Middle frontal gyrus (tissue), 1 donor: ENCODE data around the gene NRAP.
"Not testable (repeated sequence)": the region's sequence is repeated elsewhere in the genome, so short reads cannot be mapped to it uniquely, and the experiment has no call there.

Experiments used
- DNase-seq: peaks from one replicate; pipeline ENCODE4 v3.0.0-alpha.2; 2015; ENCODE audit warnings: low spot score; ENCODE audit errors: extremely low spot score

NRAP gene

DNA sequence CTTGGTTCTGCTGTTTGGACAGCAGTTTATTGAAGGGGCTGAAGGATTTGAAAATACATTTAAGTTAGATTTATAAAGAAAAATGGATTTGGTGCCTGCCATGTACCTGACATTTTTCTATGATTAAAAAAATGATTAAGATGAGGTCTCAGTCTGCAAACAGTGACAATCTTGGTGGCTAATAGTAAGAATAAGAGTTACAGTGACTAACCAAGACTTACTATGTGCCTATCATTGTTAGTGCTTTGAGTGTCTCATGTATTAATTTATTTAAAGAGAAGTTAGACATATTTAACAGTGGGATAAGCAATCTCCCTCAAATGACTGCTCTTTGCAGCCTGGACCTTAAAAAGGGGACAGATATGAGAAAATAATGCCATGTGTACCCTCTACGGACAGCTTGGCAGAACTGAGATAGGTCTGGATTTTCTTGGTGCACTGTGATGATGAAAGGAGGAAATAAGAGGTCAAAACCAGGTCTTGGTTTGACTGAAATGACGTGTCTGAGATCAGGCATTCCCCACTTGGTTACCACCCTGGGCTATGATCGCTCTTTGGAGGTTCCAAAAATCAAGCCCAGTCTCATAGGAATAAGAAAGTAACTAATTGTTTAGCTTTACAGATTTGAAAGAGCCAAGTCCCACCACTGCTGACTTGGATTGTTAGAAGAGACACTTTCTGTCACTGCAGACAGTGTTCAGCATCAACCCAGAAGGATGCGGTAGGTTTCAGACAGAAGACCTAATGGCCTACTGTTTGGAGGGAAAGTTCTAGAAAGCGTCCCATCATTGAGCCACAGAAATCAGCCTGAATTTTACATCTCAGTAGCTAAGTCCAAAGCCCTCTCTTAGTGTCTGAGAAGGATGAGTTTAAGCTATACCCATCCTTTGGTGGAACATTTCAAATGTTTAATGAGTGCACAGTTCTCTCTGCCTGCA lies 18.0 kb upstream of the NRAP start:
- no peak for DNase-seq

DNA sequence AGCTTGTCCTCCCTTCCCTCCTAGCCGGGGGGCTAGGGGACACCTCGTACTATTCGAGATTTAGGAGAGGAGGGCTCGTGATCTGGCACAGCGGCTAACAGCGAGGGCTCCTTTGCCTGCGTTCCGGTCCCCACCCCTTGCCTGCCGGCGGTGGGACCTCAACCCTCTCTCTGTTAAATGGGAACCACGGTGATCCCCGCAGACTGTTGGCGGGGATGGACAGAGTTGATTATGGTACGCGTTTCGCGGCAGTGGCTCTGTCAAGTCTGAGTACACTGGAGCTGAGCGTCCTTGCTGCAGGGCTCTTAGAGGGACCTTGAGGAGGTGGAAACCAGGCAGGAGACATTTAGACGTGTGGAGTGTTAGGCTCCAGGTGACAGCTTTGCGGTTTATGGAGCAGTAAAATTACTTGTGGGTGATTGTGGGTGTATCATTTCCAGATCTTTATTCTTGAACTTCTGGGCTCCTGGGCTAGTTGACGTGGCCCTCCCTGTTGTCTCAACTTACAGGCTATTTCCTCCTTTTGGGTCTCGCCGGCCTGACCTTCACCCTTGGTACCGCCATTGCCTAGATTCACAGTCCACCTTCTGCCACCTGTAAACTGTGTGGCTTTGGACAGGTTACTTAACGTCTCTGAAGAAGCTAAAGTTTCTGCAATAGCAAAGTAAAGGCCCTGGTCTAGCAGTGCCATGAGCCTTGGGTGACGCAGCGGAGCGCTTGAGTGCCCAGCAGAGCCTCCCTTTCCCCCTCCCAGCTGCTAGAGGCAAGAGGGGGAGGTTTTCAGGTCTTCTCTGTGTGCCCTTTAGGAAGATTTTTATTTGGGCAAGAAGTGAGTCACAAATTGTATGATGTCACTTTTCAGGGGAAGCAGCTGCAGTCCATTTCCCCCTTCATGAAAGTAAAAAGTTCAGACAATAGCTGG lies 16.6 kb upstream of the NRAP start:
- no peak for DNase-seq

DNA sequence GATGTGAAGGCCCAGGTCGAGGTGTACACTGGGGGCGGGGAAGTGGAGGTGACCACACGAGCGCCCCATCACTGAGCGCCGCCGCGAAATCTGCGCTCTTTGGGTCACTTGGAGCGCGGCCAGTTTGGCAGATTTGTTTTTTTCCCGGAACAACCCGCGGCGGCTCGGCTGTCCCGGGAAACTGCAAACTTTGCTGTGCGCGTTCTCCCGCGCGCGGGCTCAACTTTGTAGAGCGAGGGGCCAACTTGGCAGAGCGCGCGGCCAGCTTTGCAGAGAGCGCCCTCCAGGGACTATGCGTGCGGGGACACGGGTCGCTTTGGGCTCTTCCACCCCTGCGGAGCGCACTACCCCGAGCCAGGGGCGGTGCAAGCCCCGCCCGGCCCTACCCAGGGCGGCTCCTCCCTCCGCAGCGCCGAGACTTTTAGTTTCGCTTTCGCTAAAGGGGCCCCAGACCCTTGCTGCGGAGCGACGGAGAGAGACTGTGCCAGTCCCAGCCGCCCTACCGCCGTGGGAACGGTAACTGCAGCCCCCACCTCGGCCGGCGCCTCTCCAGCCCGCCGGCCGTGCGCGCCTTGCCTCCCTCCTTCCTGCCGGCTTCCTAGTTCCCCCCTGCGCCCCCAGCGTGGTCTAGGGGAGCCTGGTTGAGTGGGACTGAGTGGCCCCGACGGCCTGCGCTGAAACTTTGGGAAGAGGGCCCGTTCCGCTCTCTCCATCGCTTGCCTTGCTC lies 15.8 kb upstream of the NRAP start, which contains the start of gene CASP7:
TSS of gene CASP7 (plus strand) at position 450 of the 727 bp plus-strand sequence. CDS start 17,582 bp downstream, outside the sequence.
- peak; percentile 40 for DNase-seq

DNA sequence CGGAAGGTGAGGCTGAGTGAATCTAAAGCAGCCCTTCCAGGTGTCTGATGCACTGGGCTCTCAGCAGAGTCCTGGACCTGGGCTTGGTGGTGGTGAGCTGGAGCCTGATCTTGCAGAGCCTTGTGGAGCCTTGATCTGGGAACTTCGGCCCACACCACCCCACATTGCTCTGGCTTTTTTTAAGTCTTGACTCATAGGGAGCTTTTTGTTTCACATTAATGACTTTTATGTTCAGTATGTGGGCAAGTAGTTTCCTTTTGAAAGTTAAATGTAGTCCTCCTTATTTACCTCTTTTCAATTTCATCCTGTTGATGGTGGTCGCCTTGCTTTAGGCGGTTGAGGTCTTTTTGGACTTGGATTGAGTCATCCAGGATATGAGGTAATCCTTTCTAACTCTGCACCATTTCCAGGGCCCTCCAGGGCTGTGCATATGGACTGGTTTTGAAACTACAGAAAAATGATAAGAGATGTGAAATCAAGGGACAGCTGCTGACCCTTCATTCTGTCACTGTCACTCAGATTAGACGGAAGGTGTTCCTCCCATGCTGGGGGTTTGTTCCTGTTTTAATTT lies 2.9 kb upstream of the NRAP start:
- no peak for DNase-seq

DNA sequence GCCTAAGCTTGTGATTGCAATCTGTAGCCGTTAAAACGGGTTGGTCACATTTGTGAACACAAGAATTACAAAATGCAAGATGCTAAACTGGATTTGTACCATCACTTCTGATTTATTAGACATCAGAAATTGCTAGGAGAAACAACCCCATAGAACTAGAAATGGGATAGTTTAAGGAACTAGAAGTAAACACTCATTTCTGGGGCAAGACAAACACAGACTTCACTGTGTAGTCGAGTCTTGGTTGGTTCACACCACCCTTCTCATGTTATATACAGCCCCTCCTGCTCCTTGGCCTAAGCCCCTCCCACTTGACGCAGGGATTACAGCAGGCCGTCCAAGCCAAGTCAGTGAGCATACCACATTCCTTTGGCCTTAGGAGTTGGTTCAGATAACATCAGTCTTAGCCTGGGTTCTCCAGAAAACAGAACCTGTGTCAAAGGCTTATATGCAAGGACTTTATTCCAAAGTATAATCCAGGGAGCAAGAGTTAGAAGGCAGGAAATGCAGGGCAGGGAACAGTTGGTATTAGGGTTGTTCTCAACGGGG lies 2.0 kb upstream of the NRAP start:
- no peak for DNase-seq

DNA sequence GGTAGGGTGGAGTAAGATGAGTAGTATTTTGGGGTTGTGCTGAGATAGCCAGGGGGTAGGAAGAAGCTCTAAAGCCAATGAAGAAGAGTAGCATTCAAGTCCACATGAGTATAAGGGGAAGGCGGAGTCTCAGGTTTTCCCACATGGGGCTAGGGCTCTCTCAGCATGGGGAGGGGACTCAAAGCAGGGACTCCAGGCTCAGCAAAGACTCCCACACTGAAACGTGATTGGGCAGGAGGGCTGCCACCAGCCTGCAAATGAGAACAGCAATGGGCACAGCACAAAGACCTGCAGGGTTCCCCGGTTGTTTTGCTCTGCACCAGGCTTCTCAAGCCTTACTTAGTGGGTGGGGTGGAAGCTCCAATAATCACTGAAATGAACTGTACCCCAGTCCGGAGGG lies 1.5 kb upstream of the NRAP start:
- DNase-seq: no peak

DNA sequence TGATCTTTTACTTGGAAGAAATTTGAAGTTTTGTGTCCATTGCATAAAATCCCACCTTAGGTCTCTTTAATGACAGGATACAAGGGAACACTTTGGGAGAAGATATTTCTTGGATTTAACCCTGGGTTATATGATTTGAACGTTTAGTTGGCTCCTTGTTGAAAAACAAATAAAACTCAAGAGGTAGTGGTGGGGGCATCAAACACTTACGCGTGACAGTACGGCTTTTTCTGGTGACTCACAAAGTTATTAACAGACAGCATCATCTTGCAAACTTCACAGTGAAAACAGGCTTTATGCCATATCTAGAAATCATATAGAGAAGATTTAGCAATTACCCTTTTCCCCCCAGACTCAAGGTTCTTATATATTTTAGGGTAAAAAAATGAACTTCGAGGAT lies 699 bp downstream of the NRAP start:
- DNase-seq: no peak

DNA sequence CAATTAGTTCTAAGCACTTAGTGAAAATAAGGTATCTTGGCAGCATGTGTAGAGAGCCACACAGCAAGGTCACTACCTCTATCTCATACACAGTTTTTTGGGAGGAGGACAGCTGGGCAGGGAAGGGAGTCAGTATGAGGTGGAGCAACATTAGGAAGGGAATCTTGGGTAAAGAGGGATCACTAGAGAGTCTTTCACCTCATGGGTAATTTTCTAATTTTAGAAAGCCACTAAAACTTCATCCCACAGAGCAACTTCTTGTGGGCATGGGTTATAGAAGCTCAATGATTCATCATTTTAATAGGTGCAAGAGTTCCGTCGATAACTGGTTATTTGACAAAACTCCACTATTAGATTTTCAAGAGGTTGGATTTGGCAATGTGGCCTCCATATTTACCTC lies 2.5 kb downstream of the NRAP start:
- no peak for DNase-seq

DNA sequence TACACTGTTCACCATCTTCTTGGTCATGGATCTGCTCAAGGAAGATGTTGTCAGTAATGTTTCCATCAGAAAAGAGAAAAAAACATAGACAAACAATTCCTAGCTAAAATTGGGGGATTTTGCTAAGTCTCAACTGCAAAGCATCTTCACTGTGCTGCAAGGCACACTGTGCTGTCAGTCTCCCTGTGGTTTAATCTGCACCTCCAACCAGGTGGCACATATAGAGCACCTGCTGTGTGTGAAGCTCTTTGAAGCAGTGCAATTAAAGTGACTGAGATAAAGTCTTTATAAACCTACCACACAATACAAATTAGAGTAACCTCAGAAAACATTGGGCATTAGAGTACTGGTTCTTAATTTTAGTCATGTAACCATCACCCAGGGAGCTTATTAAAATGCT lies 6.3 kb downstream of the NRAP start:
- DNase-seq: no peak

DNA sequence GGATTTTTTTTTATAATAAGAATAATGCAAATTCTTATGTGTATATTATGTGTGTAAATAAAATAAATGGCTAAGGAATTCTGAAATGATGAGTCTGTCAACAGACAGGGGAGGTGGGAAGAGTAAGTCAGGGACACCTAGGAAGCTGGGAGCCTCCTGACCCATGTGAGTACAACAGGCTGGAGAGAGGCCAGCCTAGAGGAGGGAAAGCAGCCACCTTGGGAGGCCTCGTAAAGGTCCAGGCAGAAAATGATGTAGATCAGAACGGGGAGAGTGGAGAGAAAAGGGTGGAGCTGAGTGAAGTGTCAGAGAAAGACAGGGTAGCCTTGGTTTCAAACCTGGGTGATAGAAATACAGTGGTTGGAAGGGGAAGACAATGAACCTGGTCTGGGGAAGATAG lies 6.9 kb downstream of the NRAP start:
- no peak for DNase-seq

DNA sequence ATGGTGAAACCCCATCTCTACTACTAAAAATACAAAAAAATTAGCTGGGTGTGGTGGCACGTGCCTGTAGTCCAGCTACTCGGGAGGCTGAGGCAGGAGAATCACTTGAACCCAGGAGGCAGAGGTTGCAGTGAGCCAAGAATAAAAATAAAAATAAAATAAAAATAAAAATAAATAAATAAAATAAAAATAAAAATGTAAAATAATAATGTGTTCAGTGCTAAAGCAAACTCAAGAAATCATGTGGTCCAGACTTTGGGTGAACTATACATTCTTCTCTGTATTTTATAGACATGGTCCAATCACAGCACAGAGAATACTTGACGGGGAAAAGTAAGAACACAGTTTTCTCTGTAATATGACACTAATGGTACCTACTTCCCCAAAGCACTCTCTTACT lies 11.4 kb downstream of the NRAP start:
- DNase-seq: not testable (repeated sequence)

DNA sequence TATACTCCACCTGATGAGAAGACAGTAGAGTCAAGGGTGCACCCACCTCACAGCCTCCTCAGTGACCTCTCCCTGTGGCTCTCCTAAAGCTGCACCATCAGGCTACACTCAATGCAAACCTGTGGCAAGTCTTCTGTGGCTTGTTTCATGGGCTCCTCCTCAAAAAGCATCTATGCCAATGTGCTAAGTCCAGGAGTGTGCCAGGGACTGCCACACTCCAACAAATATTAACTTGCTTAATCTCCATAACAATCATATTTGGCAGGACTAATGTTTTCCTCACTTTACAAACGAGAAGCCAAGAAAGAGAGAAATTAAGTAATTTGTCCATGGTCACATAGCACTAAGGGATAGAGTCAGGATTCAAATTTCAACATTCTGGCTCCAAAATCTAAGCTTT lies 11.9 kb downstream of the NRAP start:
- no peak for DNase-seq

DNA sequence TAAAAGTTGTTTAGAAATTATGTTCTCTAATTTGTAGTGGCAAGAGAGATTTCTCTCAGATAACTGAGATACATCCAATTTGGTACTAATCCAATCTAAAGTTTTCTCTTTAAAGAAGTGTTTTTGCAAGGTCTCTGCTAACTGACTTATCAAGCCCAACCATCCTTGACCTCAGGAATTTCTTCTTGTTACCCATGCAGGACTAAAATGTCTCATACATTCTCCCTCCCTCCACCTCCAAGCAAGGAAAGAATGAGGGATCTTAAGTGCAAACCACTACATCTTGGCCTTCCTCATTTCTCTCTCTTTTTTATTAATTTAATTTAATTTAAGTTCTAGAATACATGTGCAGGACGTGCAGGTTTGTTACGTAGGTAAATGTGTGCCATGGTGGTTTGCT lies 12.8 kb downstream of the NRAP start:
- DNase-seq: no peak

DNA sequence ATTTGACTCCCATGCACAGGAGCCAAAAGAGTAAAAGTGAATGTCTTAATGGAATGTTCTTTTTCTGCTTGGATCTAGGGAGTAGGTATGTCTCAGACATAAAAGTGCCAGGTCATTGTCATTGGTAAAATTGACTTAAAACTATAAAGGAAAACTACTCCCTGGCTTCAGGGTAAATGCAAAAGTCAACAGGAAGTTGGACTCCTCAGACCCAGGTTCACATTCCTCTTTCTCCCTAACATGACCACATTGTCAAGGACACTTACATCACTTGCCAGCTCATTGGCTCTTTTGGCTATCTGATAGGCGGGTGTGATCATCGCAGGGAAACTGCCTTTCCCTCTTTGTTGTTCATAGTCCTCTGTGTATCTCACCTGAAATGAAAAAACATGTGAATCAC lies 13.7 kb downstream of the NRAP start:
- no peak for DNase-seq

DNA sequence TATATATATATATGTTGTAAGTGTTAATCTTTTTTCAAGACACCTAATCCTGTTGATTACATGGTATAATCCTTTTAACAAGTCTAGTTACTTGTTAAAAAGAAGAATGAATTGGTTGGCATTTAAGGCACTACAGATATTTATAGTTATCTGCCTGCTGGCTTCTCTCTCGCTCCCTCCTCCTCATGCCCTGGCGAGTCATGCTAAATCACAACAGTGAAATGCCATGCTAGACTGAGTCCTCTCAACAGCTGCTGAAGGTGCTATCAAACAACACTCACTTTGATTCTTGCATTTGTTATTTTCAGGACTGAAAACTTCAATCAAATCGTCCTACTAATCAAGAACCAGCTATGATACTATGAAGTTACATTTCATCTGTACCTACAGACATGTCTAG lies 15.4 kb downstream of the NRAP start:
- DNase-seq: no peak

DNA sequence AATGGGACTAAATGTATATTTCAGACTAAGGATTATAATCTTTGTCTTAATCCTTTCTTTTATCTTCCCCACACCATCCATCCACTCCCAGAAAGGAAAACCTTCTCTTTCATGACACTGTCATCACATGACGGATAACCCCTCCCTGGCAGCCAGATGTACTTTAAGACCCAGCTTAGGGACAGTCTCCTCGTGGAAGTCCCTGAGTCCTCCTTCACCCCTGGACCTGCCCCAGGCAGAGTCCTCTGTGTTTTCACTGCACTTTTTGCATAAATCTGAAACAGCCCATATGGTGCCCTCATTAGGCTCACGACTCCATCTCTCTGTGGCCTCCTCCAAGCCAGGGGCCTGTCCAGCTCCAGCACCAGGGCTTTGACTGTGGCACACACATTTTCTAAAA lies 16.0 kb downstream of the NRAP start:
- DNase-seq: no peak

DNA sequence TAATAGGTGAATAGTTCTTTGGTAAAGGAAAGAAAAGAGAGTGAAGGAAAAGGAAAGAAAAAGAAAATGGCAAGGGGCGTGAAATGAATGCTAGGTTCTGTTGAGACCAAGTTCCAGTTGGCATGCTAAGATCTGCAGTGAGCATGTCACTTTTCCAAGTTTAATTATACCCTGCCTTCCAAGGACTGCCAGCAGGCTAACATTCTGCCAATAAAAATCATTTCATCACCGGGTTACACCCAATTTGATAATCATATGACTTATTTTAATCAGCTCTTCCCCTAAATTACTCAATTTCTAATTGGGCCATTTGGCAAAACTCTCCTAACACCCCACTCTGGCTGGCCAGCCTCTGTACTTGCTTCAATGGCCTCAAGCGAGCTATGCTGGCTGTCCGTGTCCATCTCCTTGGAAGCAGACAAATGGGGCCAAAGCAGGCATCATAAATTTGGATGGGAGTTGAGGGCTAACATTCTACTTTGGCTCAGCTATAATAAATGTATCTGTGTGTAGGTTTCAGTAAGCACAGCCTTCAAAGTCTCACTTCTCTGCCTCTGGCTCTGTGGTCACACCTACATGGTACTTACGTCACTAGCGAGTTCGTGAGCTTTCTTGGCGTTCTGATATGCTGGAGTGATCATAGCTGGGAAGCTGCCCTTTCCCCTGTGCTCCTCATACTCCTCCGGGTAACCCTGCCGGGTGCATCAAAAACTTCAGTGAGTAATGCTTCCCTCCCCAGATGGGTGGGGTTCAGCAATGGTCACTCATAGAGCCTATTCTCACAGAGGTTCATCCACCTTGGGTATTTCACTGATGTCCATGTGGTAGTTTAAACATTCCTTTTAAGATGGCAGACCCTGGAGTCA lies 17.3 kb downstream of the NRAP start:
- no peak for DNase-seq

DNA sequence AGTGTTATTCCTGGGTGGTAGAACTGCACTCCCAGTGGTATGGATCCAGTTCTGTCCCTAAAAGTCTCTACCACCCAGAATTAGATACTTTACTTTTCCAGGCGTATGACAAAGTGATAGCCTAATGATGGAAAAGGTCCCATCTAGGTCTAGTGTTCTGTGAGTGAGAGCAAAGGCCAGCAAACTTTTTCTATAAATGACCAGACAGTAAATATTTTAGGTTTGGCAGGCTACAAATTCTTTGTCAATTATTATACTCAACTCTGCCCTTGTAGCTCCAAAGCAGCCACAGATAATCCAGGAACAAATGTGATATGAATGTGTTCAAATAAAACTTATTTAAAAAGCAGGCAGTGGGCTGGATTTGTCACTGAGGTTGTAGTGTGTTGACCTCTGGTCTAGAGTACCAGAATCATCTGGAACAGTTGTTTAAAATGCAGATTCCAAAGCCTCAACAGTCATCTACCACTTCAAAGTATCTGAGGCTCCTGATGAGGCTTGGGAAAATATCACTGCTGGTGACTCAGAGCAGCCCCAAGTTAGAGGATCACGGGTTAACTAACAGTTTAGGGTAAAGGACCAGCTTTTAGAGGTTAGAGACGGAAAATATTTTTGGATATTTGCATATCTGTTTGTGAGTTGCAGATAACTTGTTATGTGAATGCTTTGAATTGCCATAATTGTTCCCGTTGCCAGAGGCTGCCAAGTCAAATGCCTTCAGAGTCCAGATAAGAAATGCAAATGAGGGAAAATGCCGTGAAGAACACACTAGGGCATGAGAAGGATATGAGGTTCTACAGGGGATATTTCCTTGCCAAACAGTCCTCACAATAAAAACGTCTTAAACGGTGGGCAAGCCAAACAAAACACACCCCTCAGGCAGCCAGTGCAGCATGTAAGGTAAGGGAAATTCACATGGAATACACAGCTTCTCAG lies 19.4 kb downstream of the NRAP start:
- DNase-seq: no peak

DNA sequence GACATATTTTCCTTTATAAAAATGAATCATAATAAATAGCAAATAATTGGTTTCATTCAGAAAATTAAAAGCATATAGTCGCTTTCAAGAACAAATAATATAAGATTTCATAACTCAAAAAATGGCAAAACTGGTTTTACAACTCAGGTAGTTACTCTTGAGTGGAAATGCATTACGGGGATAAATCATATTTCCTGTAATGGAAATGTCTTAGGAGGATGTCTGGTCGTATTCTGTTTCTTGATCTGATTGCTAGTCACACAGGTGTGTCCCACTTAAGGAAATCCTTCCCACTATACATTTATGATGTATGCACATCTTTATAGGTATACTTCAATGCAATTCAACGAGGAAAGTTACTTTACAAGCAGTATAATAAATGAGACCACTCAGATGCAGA lies 20.7 kb downstream of the NRAP start:
- DNase-seq: no peak
